Transverse colon (tissue), 4 donors: ENCODE measurements around the gene DMGDH. TPM values are rescaled to one million over a fixed set of nuclear protein-coding genes. Genes with fewer than 3 reads are reported as not detected.

Source experiments
- DNase-seq: peaks from one replicate; pipeline ENCODE4 v3.0.0-alpha.2; 2019
- H3K27ac ChIP-seq, 4 donors: fragments of 200-600 bp; sonication (generic); 2 replicates each; pipeline ENCODE4 v1.5.1; 2016 to 2018; ENCODE audit warnings: inconsistent platforms in 4 of 4
- H3K27me3 ChIP-seq: fragments of 200-600 bp; sonication (generic); 2 replicates; pipeline ENCODE4 v1.5.1; 2017; ENCODE audit warnings: inconsistent platforms
- H3K36me3 ChIP-seq, 4 donors: fragments of 200-600 bp; sonication (generic); 2 replicates each; pipeline ENCODE4 v1.5.1; 2017 to 2019; ENCODE audit warnings: inconsistent platforms in 4 of 4
- H3K4me1 ChIP-seq, 4 donors: fragments of 200-600 bp; sonication (generic); 2 replicates each; pipeline ENCODE4 v1.5.1; 2017 to 2020; ENCODE audit warnings: inconsistent platforms in 4 of 4
- H3K4me3 ChIP-seq, 4 donors: fragments of 200-600 bp; sonication (generic); 1 replicate in 1 of 4; 2 replicates in 3 of 4; pipeline versions ENCODE4 v1.5.1 to v1.6.1; 2017 to 2019; ENCODE audit warnings: inconsistent platforms in 4 of 4
- H3K9me3 ChIP-seq, 2 donors: fragments of 200-600 bp; sonication (generic); 2 replicates each; pipeline ENCODE4 v1.5.1; 2017 to 2019; ENCODE audit warnings: inconsistent platforms in 2 of 2
- CTCF ChIP-seq, 5 experiments: fragments of 200-600 bp in 3 of 5; fragments of 450-650 bp in 2 of 5; sonication (generic) in 3 of 5; IDR thresholded peaks; 1 replicate in 2 of 5; 2 replicates in 3 of 5; pipeline ENCODE4 v1.5.1; 2016 to 2017; ENCODE audit warnings: antibody characterized with exemption in 5 of 5, inconsistent platforms in 3 of 5, mild to moderate bottlenecking in 2 of 5, moderate library complexity in 1 of 5
- EP300 ChIP-seq: sonication (generic); formaldehyde crosslinking; IDR thresholded peaks from one replicate; pipeline ENCODE4 v1.6.1; 2017; ENCODE audit warnings: antibody characterized with exemption, low read depth
- POLR2A ChIP-seq: fragments of 450-650 bp; IDR thresholded peaks from one replicate; pipeline ENCODE4 v1.6.1; 2016; ENCODE audit warnings: antibody characterized with exemption, mild to moderate bottlenecking, moderate library complexity
- POLR2AphosphoS5 ChIP-seq, 3 donors: sonication (generic); formaldehyde crosslinking; IDR thresholded peaks; one replicate each; pipeline ENCODE4 v1.6.1; 2016; ENCODE audit warnings: antibody characterized with exemption in 3 of 3
- WGBS, 2 donors: methylation state at CpG; one replicate each; pipeline ENCODE4 v1.1.5; 2018; ENCODE audit warnings: low coverage in 1 of 2; 5-methylcytosine and 5-hydroxymethylcytosine counted together
- in situ Hi-C, 4 donors: fragments of 200-750 bp; cut with MboI; loops; one replicate each; pipeline versions ENCODE4 v1.15.0 to v1.15.1; 2017; ENCODE audit warnings: low sequenced_read_pairs in 3 of 4, low pct_ligation_motif_present in 1 of 4, low pct_unique_long_range_greater_than_20kb in 1 of 4
- intact Hi-C: fragments of 100-400 bp; cut with DNase I; formaldehyde crosslinking; loops from one replicate; pipeline ENCODE4 v1.15.1; 2023; ENCODE audit warnings: low total_unique reads
- total RNA-seq, 4 donors: library from RNA; depleted of rRNA; stranded (reverse); fragments of >200 nt; gene quantifications; one replicate each; pipeline ENCODE4 v1.1.0, GENCODE V29; 2016

DMGDH gene
- total RNA-seq, 4 donors from 2014 or later, result 0.41 to 2.7 TPM; not detected in 2

GRCh38 chr5:79036769-79037168 lies 32.7 kb downstream of the DMGDH start:
- WGBS, 2 donors, result 95 to 100% methylated on average over 1 to 2 of the region's 2 CpGs
- H3K36me3 ChIP-seq, result no peaks in the 10 kb centered on the region
- in situ Hi-C loops (loop anchor here in 2 of 4 donors (10.0 to 25.0 kb wide), 2 partner anchors 101 to 428 kb away; no protein-coding TSS in a partner anchor), intact Hi-C loops (no loop called here)
- no peak overlapping the region for H3K27ac ChIP-seq
- TF ChIP-seq EP300, result no peak
- no peak for TF ChIP-seq POLR2AphosphoS5 (IDR thresholded peaks at IDR 0.05)
- TF ChIP-seq POLR2A, result no peak
- no peak for TF ChIP-seq CTCF (IDR thresholded peaks at IDR 0.05)
- no peak for DNase-seq
- H3K9me3 ChIP-seq, result no peaks in the 10 kb centered on the region
- H3K27me3 ChIP-seq, result no peaks in the 10 kb centered on the region
- H3K4me3 ChIP-seq, result no peak overlapping the region
- no peaks in the 10 kb centered on the region for H3K4me1 ChIP-seq

- Histone ChIP-seq H3K27ac (no peak overlapping the region), H3K36me3 (no peaks in the 10 kb centered on the region), H3K27me3 (no peaks in the 10 kb centered on the region), H3K9me3 (no peaks in the 10 kb centered on the region), H3K4me1 (no peaks in the 10 kb centered on the region), H3K4me3 (no peak overlapping the region)
- TF ChIP-seq CTCF (IDR thresholded peaks at IDR 0.05) (no peak), POLR2A (no peak), POLR2AphosphoS5 (IDR thresholded peaks at IDR 0.05) (no peak), EP300 (no peak)
- no peak for DNase-seq
- WGBS, 2 donors, result 91% methylated on average over 3 of the region's 3 CpGs
- in situ Hi-C loops, result loop anchor here in 2 of 4 donors (10.0 to 25.0 kb wide), 2 partner anchors 102 to 430 kb away; no protein-coding TSS in a partner anchor
- intact Hi-C loops, result no loop called here
These were observed 34.2 kb downstream of the DMGDH start for GRCh38 chr5:79035237-79035636.

- WGBS, 2 donors, result 62 to 90% methylated on average over 2 to 5 of the region's 5 CpGs
- H3K4me1 ChIP-seq, result no peaks in the 10 kb centered on the region
- in situ Hi-C loops, result loop anchor here in 2 of 4 donors (10.0 to 25.0 kb wide), 2 partner anchors 105 to 432 kb away; no protein-coding TSS in a partner anchor
These were observed 36.7 kb downstream of the DMGDH start for GRCh38 chr5:79032782-79033181.

DNA sequence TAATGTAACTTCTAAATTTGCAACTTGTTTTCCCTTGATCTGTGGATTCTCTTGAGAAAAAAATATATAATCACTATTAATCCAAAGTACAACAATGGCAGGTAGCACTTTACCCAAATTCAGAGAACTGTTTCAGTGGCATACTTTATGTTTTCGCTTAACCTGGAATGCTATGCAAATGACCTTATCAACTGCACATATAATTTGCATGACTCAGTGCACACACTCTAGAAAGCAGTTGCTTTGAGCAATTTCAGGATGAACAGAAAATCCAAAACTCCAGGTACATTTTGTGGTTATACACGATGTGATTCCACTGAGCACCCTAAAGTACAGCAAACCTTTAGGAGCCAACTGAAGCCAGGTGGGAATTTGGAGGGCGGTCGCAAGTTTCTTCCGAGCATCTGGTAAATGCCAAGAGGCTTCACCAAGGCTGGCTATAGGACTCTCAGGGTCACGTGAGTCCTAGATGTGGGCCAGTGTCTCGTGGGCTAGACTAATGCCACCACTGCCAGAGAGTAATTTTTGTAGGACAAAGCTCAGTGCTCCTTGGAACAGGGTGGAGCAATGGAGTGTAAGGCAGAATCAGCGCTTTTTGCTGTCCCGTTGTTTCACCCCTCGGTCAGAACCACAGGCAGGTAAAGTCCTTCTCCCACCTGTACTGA lies 37.3 kb downstream of the DMGDH start:
- in situ Hi-C loops (loop anchor here in 2 of 4 donors (10.0 to 25.0 kb wide), 2 partner anchors 105 to 433 kb away; no protein-coding TSS in a partner anchor), intact Hi-C loops (no loop called here)
- DNase-seq, result no peak
- Histone ChIP-seq H3K9me3 (no peaks in the 10 kb centered on the region), H3K27me3 (no peaks in the 10 kb centered on the region), H3K27ac (no peak overlapping the region), H3K4me1 (no peaks in the 10 kb centered on the region), H3K36me3 (no peaks in the 10 kb centered on the region), H3K4me3 (no peak overlapping the region)
- TF ChIP-seq CTCF (IDR thresholded peaks at IDR 0.05) (no peak), EP300 (no peak), POLR2A (no peak), POLR2AphosphoS5 (IDR thresholded peaks at IDR 0.05) (no peak)
- 87 to 98% methylated on average over 4 to 10 of the region's 10 CpGs for WGBS, 2 donors

More at GRCh38 chr5:79032782-79033181, 36.7 kb downstream of the DMGDH start:
- Histone ChIP-seq H3K9me3 (no peaks in the 10 kb centered on the region), H3K27ac (no peak overlapping the region), H3K4me3 (no peak overlapping the region), H3K36me3 (no peaks in the 10 kb centered on the region), H3K27me3 (no peaks in the 10 kb centered on the region)
- TF ChIP-seq POLR2A (no peak), POLR2AphosphoS5 (IDR thresholded peaks at IDR 0.05) (no peak), CTCF (IDR thresholded peaks at IDR 0.05) (no peak), EP300 (no peak)
- intact Hi-C loops, result no loop called here
- DNase-seq, result no peak
